H1 (cell line): ENCODE data around the gene MTPN. TPM values are rescaled to one million over a fixed set of nuclear protein-coding genes. Genes with fewer than 3 reads are reported as not detected.

Experiments
- CTCF ChIA-PET: fragments of 300-600 bp; sonication (Branson Sonifier 250); formaldehyde crosslinking; loops from one replicate; lab custom pipeline; 2021; ENCODE audit not compliant: partially characterized antibody; lab: Charles Lee
- POLR2A ChIA-PET: fragments of 300-600 bp; sonication (Branson Sonifier 250); formaldehyde crosslinking; loops from one replicate; lab custom pipeline; 2021; ENCODE audit warnings: inconsistent platforms; ENCODE audit not compliant: partially characterized antibody; lab: Charles Lee
- DNase-seq, 2 experiments: peaks; one replicate each; pipeline versions ENCODE4 v3.0.0 to v3.0.0-alpha.2; 2010 to 2022; ENCODE audit warnings: low spot score in 2 of 2, low read depth in 1 of 2, mixed read lengths in 1 of 2
- FAIRE-seq: peaks from 2 replicates; lab custom pipeline; 2011; peaks lifted over from hg19 to GRCh38; lab: Jason Lieb, UNC
- H2AFZ ChIP-seq: 2 replicates; pipeline ENCODE4 v1.8.1; 2012; ENCODE audit warnings: low read length, inconsistent platforms
- H2AK5ac ChIP-seq: 2 replicates; pipeline ENCODE4 v1.6.1; 2013; ENCODE audit warnings: low read depth, low read length
- H2BK120ac ChIP-seq: replicated peaks from 2 replicates; pipeline ENCODE3; 2013; ENCODE audit warnings: low read depth, low read length, inconsistent platforms
- H2BK12ac ChIP-seq: 2 replicates; pipeline ENCODE4 v1.6.1; 2013; ENCODE audit warnings: low read depth, low read length
- H2BK15ac ChIP-seq: 2 replicates; pipeline ENCODE4 v1.6.1; 2013; ENCODE audit warnings: low read length
- H2BK20ac ChIP-seq: 2 replicates; pipeline ENCODE4 v1.6.1; 2013; ENCODE audit warnings: low read length
- H2BK5ac ChIP-seq: 2 replicates; pipeline ENCODE4 v1.6.1; 2013; ENCODE audit warnings: low read depth, low read length
- H3K14ac ChIP-seq: 2 replicates; pipeline ENCODE4 v1.6.1; 2013; ENCODE audit warnings: inconsistent platforms; ENCODE audit not compliant: insufficient read length
- H3K18ac ChIP-seq: 2 replicates; pipeline ENCODE4 v1.6.1; 2013; ENCODE audit warnings: low read length; ENCODE audit errors: extremely low read depth
- H3K23ac ChIP-seq: 2 replicates; pipeline ENCODE4 v1.6.1; 2013; ENCODE audit warnings: inconsistent platforms; ENCODE audit not compliant: insufficient read length
- H3K23me2 ChIP-seq: 2 replicates; pipeline ENCODE4 v1.6.1; 2013; ENCODE audit warnings: low read depth, low read length
- H3K27ac ChIP-seq: 2 replicates; pipeline ENCODE4 v1.6.1; 2011; ENCODE audit warnings: low read depth, low read length, inconsistent platforms
- H3K27me3 ChIP-seq, 4 experiments: replicated peaks in 1 of 4; 1 replicate in 1 of 4; 2 replicates in 3 of 4; pipeline versions ENCODE4 v1.6.1 to v1.8.1; 2011 to 2013; ENCODE audit warnings: low read length in 3 of 4, mild to moderate bottlenecking in 3 of 4, inconsistent platforms in 2 of 4, mixed read lengths in 2 of 4, moderate library complexity in 1 of 4; ENCODE audit not compliant: control insufficient read depth in 3 of 4, insufficient read depth in 3 of 4; ENCODE audit errors: extremely low read depth in 1 of 4
- H3K36me3 ChIP-seq, 4 experiments: 2 replicates each; pipeline versions ENCODE4 v1.6.1 to v1.8.1; 2011 to 2013; ENCODE audit warnings: mild to moderate bottlenecking in 4 of 4, low read length in 3 of 4, moderate library complexity in 2 of 4, control low read depth in 1 of 4, inconsistent platforms in 1 of 4; ENCODE audit not compliant: insufficient read depth in 4 of 4, control insufficient read depth in 2 of 4
- H3K4ac ChIP-seq: replicated peaks from 2 replicates; pipeline ENCODE3; 2013; ENCODE audit warnings: low read length, low read depth, mixed read lengths, inconsistent platforms; ENCODE audit not compliant: insufficient read length
- H3K4me1 ChIP-seq, 4 experiments: replicated peaks in 1 of 4; 1 replicate in 1 of 4; 2 replicates in 3 of 4; pipeline versions ENCODE4 v1.6.1 to v1.8.1; 2011 to 2013; ENCODE audit warnings: low read length in 3 of 4, inconsistent platforms in 2 of 4, mixed read lengths in 1 of 4; ENCODE audit not compliant: insufficient read depth in 4 of 4, control insufficient read depth in 3 of 4
- H3K4me2 ChIP-seq, 2 experiments: 2 replicates each; pipeline versions ENCODE4 v1.6.1 to v1.8.1; 2011 to 2013; ENCODE audit warnings: low read depth in 2 of 2, low read length in 2 of 2, control low read depth in 1 of 2, inconsistent platforms in 1 of 2, mild to moderate bottlenecking in 1 of 2; ENCODE audit not compliant: insufficient read depth in 1 of 2
- H3K4me3 ChIP-seq, 4 experiments: fragments of 200-600, 300-600 bp in 1 of 4; sonication (generic), shearing (Covaris generic), sonication (Bioruptor Twin) in 1 of 4; 2 replicates each; pipeline versions ENCODE4 v1.5.1 to v1.8.1; 2011 to 2016; ENCODE audit warnings: low read length in 4 of 4, low read depth in 3 of 4, control low read depth in 2 of 4, inconsistent platforms in 2 of 4, mild to moderate bottlenecking in 2 of 4, mixed read lengths in 1 of 4, moderate library complexity in 1 of 4; ENCODE audit not compliant: insufficient read depth in 2 of 4; ENCODE audit errors: extremely low read depth in 1 of 4
- H3K56ac ChIP-seq: replicated peaks from 2 replicates; pipeline ENCODE3; 2013; ENCODE audit warnings: low read depth, mild to moderate bottlenecking, mixed read lengths, low read length, inconsistent platforms; ENCODE audit not compliant: insufficient read length
- H3K79me1 ChIP-seq: 2 replicates; pipeline ENCODE4 v1.6.1; 2013; ENCODE audit warnings: low read depth, low read length, control low read depth
- H3K79me2 ChIP-seq, 2 experiments: 2 replicates each; pipeline versions ENCODE4 v1.6.1 to v1.8.1; 2012 to 2013; ENCODE audit warnings: low read length in 2 of 2, mild to moderate bottlenecking in 2 of 2, inconsistent platforms in 1 of 2; ENCODE audit not compliant: insufficient read depth in 2 of 2, control insufficient read depth in 1 of 2
- H3K9ac ChIP-seq, 4 experiments: replicated peaks in 1 of 4; 1 replicate in 1 of 4; 2 replicates in 3 of 4; pipeline versions ENCODE4 v1.6.1 to v1.8.1; 2011 to 2013; ENCODE audit warnings: low read depth in 3 of 4, low read length in 3 of 4, control low read depth in 2 of 4, mild to moderate bottlenecking in 2 of 4, moderate library complexity in 2 of 4, inconsistent platforms in 1 of 4; ENCODE audit errors: extremely low read depth in 1 of 4
- H3K9me3 ChIP-seq, 2 experiments: 2 replicates each; pipeline versions ENCODE4 v1.6.1 to v1.8.1; 2012 to 2013; ENCODE audit warnings: mild to moderate bottlenecking in 2 of 2, moderate library complexity in 2 of 2, control low read depth in 1 of 2, inconsistent platforms in 1 of 2, low read depth in 1 of 2, low read length in 1 of 2, mixed read lengths in 1 of 2; ENCODE audit not compliant: insufficient read depth in 2 of 2
- H4K20me1 ChIP-seq, 2 experiments: replicated peaks in 1 of 2; 2 replicates each; pipeline versions ENCODE3 to v1.8.1; 2011 to 2013; ENCODE audit warnings: inconsistent platforms in 2 of 2, low read length in 2 of 2, mild to moderate bottlenecking in 1 of 2; ENCODE audit not compliant: insufficient read depth in 2 of 2, control insufficient read depth in 1 of 2
- H4K5ac ChIP-seq: 2 replicates; pipeline ENCODE4 v1.6.1; 2013; ENCODE audit warnings: low read length, low read depth, mixed read lengths, inconsistent platforms; ENCODE audit not compliant: insufficient read length
- H4K8ac ChIP-seq: 2 replicates; pipeline ENCODE4 v1.8.0; 2013; ENCODE audit warnings: mild to moderate bottlenecking, moderate library complexity, low read length, inconsistent platforms; ENCODE audit not compliant: insufficient read depth; ENCODE audit errors: extremely low read depth
- H4K91ac ChIP-seq: replicated peaks from 2 replicates; pipeline ENCODE3; 2013; ENCODE audit warnings: low read length, mixed read lengths, inconsistent platforms; ENCODE audit not compliant: insufficient read length
- BACH1 ChIP-seq: IDR thresholded peaks from 2 replicates; pipeline ENCODE4 v1.6.1; 2012; ENCODE audit warnings: low read length, improper control_type of control experiment
- BCL11A ChIP-seq, 2 experiments: IDR thresholded peaks; one replicate each; pipeline ENCODE4 v1.6.1; 2011; ENCODE audit warnings: low read depth in 2 of 2, low read length in 2 of 2, mild to moderate bottlenecking in 2 of 2
- BRCA1 ChIP-seq: IDR thresholded peaks from 2 replicates; pipeline ENCODE4 v1.6.1; 2012; ENCODE audit warnings: low read depth, low read length, improper control_type of control experiment
- CBX8 ChIP-seq: fragments of 300-800, 300-1000 bp; sonication (generic); IDR thresholded peaks from 2 replicates; pipeline ENCODE4 v1.7.1; 2016; ENCODE audit warnings: low read depth, low read length, borderline replicate concordance
- CREB1 ChIP-seq: IDR thresholded peaks from 2 replicates; pipeline ENCODE4 v1.6.1; 2012; ENCODE audit warnings: inconsistent platforms
- EGR1 ChIP-seq: IDR thresholded peaks from 2 replicates; pipeline ENCODE4 v1.6.1; 2011; ENCODE audit warnings: low read depth, low read length, borderline replicate concordance
- HDAC6 ChIP-seq: IDR thresholded peaks from one replicate; pipeline ENCODE4 v1.7.1; 2012; ENCODE audit warnings: low read depth, mild to moderate bottlenecking, inconsistent platforms, low read length, moderate library complexity
- JUND ChIP-seq: IDR thresholded peaks from 2 replicates; pipeline ENCODE4 v1.6.1; 2011; ENCODE audit warnings: mild to moderate bottlenecking, improper control_type of control experiment, low read length
- KDM5A ChIP-seq: fragments of 200-600 bp; IDR thresholded peaks from 2 replicates; pipeline ENCODE4 v1.7.1; 2012; ENCODE audit warnings: mild to moderate bottlenecking, low read length, inconsistent platforms, mixed read lengths
- RBBP5 ChIP-seq: IDR thresholded peaks from 2 replicates; pipeline ENCODE4 v1.7.1; 2012; ENCODE audit warnings: low read depth, mild to moderate bottlenecking, inconsistent platforms, low read length, moderate library complexity, borderline replicate concordance
- SIRT6 ChIP-seq: IDR thresholded peaks from one replicate; pipeline ENCODE4 v1.7.1; 2012; ENCODE audit warnings: low read length, inconsistent platforms
- TAF1 ChIP-seq: IDR thresholded peaks from 2 replicates; pipeline ENCODE4 v1.6.1; 2011; ENCODE audit warnings: mild to moderate bottlenecking, low read depth, low read length
- TBP ChIP-seq: IDR thresholded peaks from 2 replicates; pipeline ENCODE4 v1.6.1; 2011; ENCODE audit warnings: low read depth, low read length, improper control_type of control experiment
- WGBS, 2 experiments: shearing (Covaris generic) in 1 of 2; methylation state at CpG; one replicate each; pipeline versions ENCODE4 v1.1.6 to v1.1.7; 2013 to 2015; ENCODE audit warnings: low lambda C conversion rate in 2 of 2, mixed read lengths in 2 of 2, inconsistent platforms in 1 of 2, low coverage in 1 of 2, missing lambda C conversion rate in 1 of 2; ENCODE audit not compliant: insufficient replicate concordance in 2 of 2, insufficient coverage in 1 of 2, insufficient read length in 1 of 2; ENCODE audit errors: extremely low coverage in 1 of 2, missing lambda C conversion rate in 1 of 2; 5-methylcytosine and 5-hydroxymethylcytosine counted together
- polyA plus RNA-seq, 7 experiments: library from polyadenylated mRNA; depleted of rRNA in 3 of 7; stranded (reverse) in 5 of 7; unstranded in 2 of 7; fragments of >200 nt in 5 of 7; fragments of 200-250 nt in 2 of 7; gene quantifications; 1 replicate in 5 of 7; 2 replicates in 1 of 7; 4 replicates in 1 of 7; pipeline versions ENCODE4 v1.2.1 to v1.2.3, GENCODE V29; 2011 to 2013; ENCODE audit warnings: missing spikeins in 2 of 7, mixed read lengths in 2 of 7
- total RNA-seq: library from RNA; stranded (reverse); fragmentation: NEBNext Ultra II Directional; extraction: Animal tissue kit (Norgen Biotek cat#: 25700); gene quantifications from 2 replicates; pipeline ENCODE4 v1.2.1, GENCODE V29; 2021

MTPN gene
- total and polyA plus RNA-seq, 2 of the 8 experiments (the other 6 are each of a cell fraction or from before 2014, with no cell fraction given): 33.0 to 101 TPM

DNA sequence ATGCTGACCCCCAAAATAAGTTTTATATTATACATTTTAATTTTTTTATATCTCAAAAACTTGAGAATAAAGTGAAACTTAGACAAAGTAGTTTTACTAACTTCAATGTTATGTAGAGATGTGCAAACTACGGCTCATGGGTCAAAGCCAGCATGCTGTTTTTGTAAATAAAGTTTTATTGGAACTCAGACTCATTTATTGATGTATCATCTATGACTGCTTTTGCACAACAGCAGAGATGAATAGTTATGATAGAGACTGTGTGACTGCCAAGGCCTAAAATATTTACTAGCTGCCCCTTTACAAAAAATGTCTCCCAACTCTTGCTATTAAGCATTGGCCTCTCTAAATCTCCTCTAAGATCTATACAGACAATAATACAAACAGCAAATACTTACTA lies 12.4 kb downstream of the MTPN start:
- Histone ChIP-seq H2AFZ (no peak overlapping the region), H3K4me3 (no peak overlapping the region)
- TF ChIP-seq SIRT6 (no peak), BRCA1 (no peak), KDM5A (no peak), TAF1 (no peak), CBX8 (no peak), JUND (no peak), RBBP5 (no peak), BACH1 (no peak), HDAC6 (no peak), CREB1 (no peak), TBP (no peak), BCL11A (IDR thresholded peaks at IDR 0.05; ENCODE audit: low read depth in 2 of 2, low read length in 2 of 2) (no peak), EGR1 (no peak)
- TF ChIP-seq, all 59 proteins: peak for 0
- H3K27ac ChIP-seq: no peak overlapping the region
- no peaks in the 10 kb centered on the region for H3K79me1 ChIP-seq
- DNase-seq (no peak), FAIRE-seq (no peak)
- H3K4ac ChIP-seq: no peak overlapping the region
- peaks cover 0 to 2% (median 0%) of the 10 kb centered on the region in 4 experiments; a peak in 3 of 8 replicates for H3K36me3 ChIP-seq
- H3K23ac ChIP-seq: no peak overlapping the region
- POLR2A ChIA-PET: no interaction called here
- no peak overlapping the region for H3K4me2 ChIP-seq
- CTCF ChIA-PET: no interaction called here
- H4K91ac ChIP-seq: no peak overlapping the region
- H3K56ac ChIP-seq: no peak overlapping the region
- no peak overlapping the region for H2BK20ac ChIP-seq
- H3K14ac ChIP-seq: no peak overlapping the region
- H3K9ac ChIP-seq: no peak overlapping the region
- H3K9me3 ChIP-seq: no peaks in the 10 kb centered on the region
- H2BK120ac ChIP-seq: no peak overlapping the region
- H2BK12ac ChIP-seq: no peak overlapping the region
- 97% methylated on average over 1 of the region's 1 CpG; no CpG with 5 or more reads in 1 of the 2 experiments for WGBS, 2 experiments
- H4K8ac ChIP-seq: no peak overlapping the region
- no peak overlapping the region for H3K18ac ChIP-seq
- no peak overlapping the region for H4K5ac ChIP-seq
- peaks cover 4 to 90% of the 10 kb centered on the region in 2 experiments for H3K79me2 ChIP-seq
- H2BK15ac ChIP-seq: no peak overlapping the region
- no peaks in the 10 kb centered on the region for H3K23me2 ChIP-seq
- peaks cover 3 to 5% of the 10 kb centered on the region in 2 experiments for H4K20me1 ChIP-seq
- H2AK5ac ChIP-seq: no peak overlapping the region
- H3K27me3 ChIP-seq: no peaks in the 10 kb centered on the region
- no peak overlapping the region for H2BK5ac ChIP-seq
- H3K4me1 ChIP-seq: no peaks in the 10 kb centered on the region
